Retinal pigment epithelial cell (primary cell): ENCODE results near the gene FRA10AC1.

Experiments
- DNase-seq: peaks from one replicate; pipeline ENCODE4 v3.0.0-alpha.2; 2010; ENCODE audit warnings: low read depth
- H3K4me3 ChIP-seq: 2 replicates; pipeline ENCODE4 v1.5.1; 2011; ENCODE audit warnings: mild to moderate bottlenecking, low read length, control low read depth, moderate library complexity
- CTCF ChIP-seq: conservative IDR thresholded peaks from 2 replicates; pipeline ENCODE4 v1.5.1; 2011; ENCODE audit warnings: low read depth, low read length, control low read depth, inconsistent platforms

Gene FRA10AC1

GRCh38 chr10:93630625-93631557 is 71.5 kb downstream of the FRA10AC1 start:
- no peak overlapping the region for H3K4me3 ChIP-seq
- TF ChIP-seq CTCF = no peak
- DNase-seq = no peak

DNA sequence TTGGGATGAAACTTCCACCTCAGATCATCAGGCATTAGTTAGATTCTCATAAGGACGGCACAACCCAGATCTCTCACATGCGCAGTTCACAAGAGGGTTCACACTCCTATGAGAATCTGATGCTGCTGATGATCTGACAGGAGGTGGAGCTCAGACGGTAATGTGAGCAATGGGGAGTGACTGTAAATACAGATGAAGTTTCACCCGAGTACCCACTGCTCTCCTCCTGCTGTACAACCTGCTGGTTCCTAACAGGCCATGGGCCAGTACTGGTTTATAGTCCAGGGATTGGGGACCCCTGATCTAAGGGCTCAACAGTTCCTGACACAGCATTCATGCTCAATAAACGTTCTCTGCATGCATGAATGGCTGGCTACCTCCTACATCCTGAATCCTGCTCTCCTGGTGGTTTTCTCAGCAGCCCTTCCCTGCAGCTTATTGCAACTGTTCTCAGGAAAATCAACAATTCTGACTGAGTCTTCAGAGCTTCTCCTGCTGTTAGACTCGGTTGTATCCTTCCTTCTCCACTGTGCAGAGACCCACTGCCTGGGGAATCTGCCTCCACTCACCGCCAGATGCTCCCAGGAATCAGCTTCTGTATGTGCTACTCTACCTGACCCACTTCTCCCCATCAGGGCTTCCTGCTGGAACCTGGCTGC is 72.6 kb downstream of the FRA10AC1 start:
- no peak for TF ChIP-seq CTCF
- H3K4me3 ChIP-seq = no peak overlapping the region
- no peak for DNase-seq

DNA sequence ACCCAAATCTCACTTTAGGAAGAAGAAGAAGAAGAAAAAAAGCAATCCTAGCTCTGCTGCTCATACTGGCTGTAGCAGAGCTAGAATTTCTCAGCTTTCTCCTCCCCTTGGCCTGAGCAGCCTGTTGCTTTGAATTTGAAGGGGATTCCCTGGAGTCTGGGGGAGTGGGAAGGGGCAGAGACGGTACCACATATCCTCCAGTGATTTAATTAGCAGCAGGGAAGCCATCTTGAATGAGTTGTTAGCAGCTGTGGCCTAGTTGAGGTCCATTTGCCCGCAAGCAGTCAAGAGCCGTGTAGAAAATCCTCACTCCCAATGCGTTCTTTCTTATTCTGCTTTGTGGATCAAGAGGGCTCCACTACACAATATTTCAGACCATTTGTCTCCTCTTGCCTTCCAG is 73.5 kb downstream of the FRA10AC1 start:
- no peak for DNase-seq
- no peak for TF ChIP-seq CTCF
- H3K4me3 ChIP-seq = no peak overlapping the region

GRCh38 chr10:93622942-93623341 is 79.5 kb downstream of the FRA10AC1 start:
- no peak overlapping the region for H3K4me3 ChIP-seq
- DNase-seq = no peak
- no peak for TF ChIP-seq CTCF

DNA sequence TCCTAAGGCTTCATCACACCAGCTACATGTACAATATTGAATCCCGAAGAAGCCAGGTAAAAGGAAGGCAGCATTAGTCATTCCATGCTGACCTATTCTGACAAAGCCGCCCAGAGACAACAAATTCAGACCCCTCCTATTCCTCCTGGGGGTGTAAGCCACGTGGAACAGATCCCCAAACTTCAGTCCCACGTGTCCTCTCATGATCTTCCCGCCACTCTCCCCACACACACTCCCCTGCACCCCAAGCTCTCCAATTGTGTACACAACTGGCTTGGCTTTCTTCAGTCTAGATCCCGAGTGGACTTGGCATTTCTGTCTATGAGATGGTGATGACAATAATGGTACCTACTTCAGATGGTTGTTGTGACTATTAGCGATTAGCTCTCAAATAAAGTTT is 81.5 kb downstream of the FRA10AC1 start:
- no peak for DNase-seq
- no peak overlapping the region for H3K4me3 ChIP-seq
- no peak for TF ChIP-seq CTCF
